H1 (cell line): ENCODE results near the gene TMEM18.

Experiments
- CHD7 ChIP-seq: fragments of 300-600 bp; sonication (generic); IDR thresholded peaks from 2 replicates; pipeline ENCODE4 v1.7.1; 2012; ENCODE audit warnings: low read length, moderate library complexity, mild to moderate bottlenecking, inconsistent platforms; ENCODE audit not compliant: insufficient replicate concordance
- TF ChIP-seq, protein P1 (sequence below), 3 experiments: IDR thresholded peaks; 1 replicate in 2 of 3; 2 replicates in 1 of 3; pipeline versions ENCODE4 v1.5.1 to v1.6.1; 2011; ENCODE audit warnings: low read length in 3 of 3, mild to moderate bottlenecking in 3 of 3, inconsistent platforms in 2 of 3, low read depth in 1 of 3, moderate library complexity in 1 of 3; ENCODE audit not compliant: insufficient read depth in 1 of 3; ENCODE audit errors: control extremely low read depth in 1 of 3

GRCh38 chr2:637406-637776 is 39.8 kb downstream of the TMEM18 start:
- TF ChIP-seq CHD7, result no peak
- TF ChIP-seq, protein P1, sequence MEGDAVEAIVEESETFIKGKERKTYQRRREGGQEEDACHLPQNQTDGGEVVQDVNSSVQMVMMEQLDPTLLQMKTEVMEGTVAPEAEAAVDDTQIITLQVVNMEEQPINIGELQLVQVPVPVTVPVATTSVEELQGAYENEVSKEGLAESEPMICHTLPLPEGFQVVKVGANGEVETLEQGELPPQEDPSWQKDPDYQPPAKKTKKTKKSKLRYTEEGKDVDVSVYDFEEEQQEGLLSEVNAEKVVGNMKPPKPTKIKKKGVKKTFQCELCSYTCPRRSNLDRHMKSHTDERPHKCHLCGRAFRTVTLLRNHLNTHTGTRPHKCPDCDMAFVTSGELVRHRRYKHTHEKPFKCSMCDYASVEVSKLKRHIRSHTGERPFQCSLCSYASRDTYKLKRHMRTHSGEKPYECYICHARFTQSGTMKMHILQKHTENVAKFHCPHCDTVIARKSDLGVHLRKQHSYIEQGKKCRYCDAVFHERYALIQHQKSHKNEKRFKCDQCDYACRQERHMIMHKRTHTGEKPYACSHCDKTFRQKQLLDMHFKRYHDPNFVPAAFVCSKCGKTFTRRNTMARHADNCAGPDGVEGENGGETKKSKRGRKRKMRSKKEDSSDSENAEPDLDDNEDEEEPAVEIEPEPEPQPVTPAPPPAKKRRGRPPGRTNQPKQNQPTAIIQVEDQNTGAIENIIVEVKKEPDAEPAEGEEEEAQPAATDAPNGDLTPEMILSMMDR (IDR thresholded peaks at IDR 0.05; ENCODE audit: control extremely low read depth in 1 of 3, insufficient read depth in 1 of 3, low read depth in 1 of 3, low read length in 3 of 3), result no peak
